OCI-M2 (cell line): ENCODE results near the gene LDLRAD4.

Experiments
- DNase-seq: peaks from one replicate; lab custom pipeline; 2025; ENCODE audit not compliant: unreplicated experiment; lab: John Stamatoyannopoulos, UW

Gene LDLRAD4

DNA sequence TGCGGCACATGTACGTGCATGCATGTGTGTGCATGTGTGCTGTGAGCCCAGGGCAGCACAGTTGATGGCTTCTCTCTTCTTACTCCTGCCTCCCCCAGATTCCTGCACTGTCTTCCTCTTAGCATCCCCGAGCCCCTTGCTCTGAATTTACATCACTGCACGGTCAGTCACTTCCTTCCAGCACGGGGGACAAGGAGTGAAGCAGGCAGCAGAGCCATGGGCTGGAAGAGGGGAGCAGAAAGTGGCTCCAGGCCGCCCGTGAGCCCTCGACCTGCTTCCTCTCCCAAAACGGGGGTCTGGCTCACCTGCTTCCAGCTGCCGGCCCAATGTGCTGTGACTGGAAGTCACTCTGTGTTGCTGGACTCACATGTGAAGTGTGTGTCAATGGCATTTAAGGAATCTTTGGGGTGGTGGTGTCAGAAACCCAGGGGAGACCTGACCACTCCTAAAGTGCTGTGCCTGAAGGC lies 401.7 kb downstream of the LDLRAD4 start:
- DNase-seq, result no peak

GRCh38 chr18:13620818-13621445 lies 402.4 kb downstream of the LDLRAD4 start:
- no peak for DNase-seq

DNA sequence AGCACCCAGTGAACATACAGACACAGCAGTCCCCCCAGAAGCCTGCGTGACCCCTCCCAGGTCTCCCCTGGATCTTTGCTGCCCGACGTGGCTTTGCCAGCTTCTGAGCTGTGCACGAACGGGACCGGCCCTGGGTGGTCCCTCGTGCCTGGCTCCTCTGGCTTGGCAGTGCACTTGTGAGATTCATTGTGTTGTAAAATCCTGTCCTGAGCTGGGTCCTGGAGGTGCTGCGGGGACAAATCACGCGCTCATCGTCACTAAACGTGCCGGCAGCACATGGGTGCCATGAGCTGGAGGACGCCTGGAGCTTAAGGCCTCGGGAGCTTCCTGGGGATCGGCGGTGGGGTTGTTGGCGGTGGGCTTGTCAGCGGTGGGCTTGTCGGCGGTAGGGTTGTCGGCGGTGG lies 402.9 kb downstream of the LDLRAD4 start:
- DNase-seq, result no peak

DNA sequence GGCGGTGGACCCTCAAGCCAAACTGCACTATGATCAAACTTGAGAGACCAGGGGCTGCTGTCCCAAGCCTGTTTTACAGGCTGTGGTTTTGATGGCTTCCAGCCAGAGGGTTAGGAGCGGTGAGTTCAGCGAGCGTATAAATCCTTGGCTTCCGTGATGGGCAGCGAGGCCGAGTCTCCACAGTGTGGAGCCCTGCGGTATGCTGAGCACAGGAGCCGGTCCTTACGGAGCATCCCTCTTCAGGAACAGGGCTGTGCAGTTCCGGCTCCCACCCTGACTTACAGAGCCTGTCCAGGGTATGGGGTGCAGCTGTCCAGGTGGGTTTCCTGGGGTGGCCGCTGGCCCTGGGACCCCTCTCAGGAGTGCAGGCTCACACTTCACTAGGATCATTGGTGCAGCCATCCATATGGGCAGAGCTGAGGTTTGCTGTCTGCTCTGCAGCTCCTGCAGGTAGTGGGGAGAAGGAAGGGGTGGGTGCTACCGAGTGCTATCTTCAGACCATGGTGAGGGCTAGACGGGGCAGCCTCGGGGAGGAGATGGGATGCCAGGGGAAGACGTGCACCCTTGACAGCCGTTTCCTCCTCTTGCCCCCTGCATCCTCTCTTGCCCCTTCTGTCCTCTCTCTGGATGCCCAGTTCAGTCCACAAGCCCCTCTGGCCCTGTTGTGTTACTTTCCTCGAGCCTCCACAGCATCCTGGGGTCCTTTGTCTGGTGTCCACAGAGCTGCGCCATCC lies 403.5 kb downstream of the LDLRAD4 start:
- DNase-seq, result no peak

DNA sequence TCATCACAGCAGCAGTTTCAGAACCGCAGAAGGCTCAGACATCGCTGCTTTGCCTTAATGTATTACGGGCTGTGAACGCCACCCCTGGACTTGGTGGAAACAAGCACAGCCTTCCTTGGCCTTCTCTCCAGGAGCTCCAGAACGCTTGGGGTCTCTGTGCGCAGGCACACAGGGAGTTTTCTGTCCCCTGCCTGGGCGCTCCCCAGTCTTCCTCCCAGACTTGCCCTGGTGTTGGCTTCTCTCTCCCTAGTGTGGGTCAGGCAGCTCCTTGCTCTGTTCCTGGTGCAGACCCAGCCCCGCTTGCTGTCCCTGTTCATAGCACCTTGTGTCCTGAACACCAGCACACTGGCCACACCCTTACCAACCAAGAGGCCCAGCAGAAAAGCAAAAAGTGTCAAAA lies 404.2 kb downstream of the LDLRAD4 start:
- DNase-seq, result no peak

GRCh38 chr18:13623348-13623747 lies 404.8 kb downstream of the LDLRAD4 start:
- DNase-seq, result no peak

DNA sequence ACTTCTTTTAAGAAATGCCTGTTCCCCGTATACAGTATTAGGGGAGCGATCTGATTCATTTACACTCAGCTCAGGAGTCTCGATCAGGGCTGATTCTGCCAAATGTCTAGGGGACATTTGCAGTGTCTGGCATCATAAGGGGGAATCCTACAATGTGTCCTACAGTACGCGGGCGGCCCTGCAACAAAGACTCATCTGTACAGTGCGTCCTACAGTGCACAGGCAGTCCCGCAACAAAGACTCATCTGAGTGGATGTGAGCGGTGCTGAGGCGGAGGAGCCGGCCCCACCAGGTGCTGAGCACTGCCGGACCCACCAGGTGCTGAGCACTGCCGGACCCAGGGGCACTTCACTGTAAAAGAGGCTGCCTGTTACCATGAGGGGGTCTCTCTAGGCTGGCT lies 405.3 kb downstream of the LDLRAD4 start:
- DNase-seq, result no peak

- no peak for DNase-seq
Observed at GRCh38 chr18:13624563-13625237, 406.1 kb downstream of the LDLRAD4 start.

DNA sequence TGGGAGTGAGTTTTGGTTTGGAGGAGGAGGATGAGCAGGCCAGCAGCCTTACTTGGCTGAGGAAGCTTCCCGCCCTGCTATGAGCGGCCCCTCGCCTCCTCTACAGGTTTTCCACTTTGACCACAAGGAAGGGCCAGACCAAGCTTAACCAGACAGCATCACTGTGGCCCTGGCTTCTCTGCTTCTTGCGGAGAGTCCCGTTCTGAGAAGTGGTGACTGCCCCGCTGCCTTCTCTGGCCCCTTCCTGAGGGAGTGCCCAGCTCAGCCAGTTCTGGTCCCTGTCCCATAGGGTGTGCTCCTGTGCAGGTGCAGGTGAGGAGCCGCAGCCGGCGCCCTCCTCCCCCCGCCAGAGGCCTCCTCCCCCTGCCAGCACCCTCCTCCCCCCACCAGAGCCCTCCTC lies 406.8 kb downstream of the LDLRAD4 start:
- DNase-seq, result no peak

DNA sequence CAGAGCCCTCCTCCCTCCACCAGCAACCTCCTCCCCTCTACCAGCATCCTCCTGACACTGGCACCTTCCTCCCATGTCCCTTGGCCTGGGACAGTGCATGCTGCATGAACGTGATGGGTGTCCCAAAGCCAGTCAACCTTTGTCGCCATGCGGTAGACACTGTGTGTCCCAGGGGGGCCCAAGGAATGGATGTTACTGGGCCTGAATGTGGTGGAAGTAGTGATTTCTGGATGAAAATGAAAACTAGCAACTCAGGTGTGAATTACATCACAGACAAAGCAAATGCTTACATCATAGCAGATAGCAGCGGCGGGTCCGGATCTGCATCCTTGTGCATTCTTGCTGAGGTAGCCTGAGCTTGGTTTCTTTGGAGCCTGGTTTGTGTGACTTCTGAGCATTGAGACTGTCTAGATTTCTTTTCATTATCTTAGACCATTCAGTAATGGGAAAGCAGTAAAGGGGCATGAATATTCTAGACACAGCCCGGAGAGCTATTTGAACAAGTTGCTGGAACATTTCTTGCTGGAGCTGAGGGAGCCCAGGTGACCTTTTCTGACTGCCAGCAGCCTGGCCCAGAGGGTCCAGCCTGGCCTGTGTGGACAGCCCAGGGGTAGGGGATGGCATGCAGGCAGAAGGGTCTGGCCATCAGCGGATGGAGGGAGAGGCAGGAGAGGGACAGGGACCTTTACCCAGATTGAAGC lies 407.4 kb downstream of the LDLRAD4 start:
- no peak for DNase-seq

GRCh38 chr18:13626544-13626908 lies 408.0 kb downstream of the LDLRAD4 start:
- DNase-seq, result no peak

DNA sequence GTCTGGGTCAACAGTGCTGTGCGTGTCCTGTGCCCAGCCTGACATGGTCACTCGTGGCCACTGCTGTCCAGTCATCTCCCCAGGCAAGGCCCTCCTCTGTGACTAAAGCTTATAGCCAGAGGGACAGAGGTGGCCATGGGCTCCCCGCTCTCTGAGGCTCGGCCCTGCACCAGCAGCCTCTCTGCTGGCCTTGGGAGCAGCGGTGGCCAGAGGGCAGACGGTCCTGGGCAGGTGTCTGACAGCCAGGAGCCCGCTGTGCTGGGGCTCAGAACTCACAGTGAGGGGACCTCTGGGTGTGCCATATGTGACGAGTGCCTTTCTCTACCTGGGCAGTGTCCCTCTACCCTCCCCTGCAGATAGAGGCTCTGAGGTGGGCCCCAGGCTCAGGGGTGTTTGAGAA lies 409.1 kb downstream of the LDLRAD4 start:
- no peak for DNase-seq

- DNase-seq, result no peak
Observed at GRCh38 chr18:13628211-13628610, 409.7 kb downstream of the LDLRAD4 start.

- no peak for DNase-seq
Observed at GRCh38 chr18:13629841-13630715, 411.5 kb downstream of the LDLRAD4 start.

- DNase-seq, result no peak
Observed at GRCh38 chr18:13630716-13631268, 412.2 kb downstream of the LDLRAD4 start.

- no peak for DNase-seq
Observed at GRCh38 chr18:13633700-13634099, 415.1 kb downstream of the LDLRAD4 start.

DNA sequence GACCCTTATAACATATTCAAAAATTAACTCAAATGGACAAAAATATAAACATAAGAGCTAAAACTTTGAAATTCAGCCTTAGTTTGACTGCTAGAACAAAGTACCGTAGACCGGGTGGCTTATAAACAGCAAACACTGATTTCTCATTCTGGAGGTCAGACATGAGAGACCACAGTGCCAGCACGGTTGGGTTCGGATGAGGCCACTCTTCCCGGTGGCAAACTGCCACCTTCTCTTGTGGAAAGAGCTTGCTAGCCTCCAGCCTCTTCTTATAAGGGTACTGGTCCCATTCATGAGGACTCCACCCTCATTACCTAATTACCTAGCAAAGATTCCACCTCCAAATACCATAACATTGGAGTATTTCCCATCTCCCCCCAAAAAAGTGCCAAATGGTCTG lies 416.5 kb downstream of the LDLRAD4 start:
- DNase-seq, result no peak

GRCh38 chr18:13638719-13639595 lies 420.4 kb downstream of the LDLRAD4 start:
- no peak for DNase-seq

- DNase-seq, result no peak
Observed at GRCh38 chr18:13640266-13640860, 421.8 kb downstream of the LDLRAD4 start.
